Measurements from ENCODE around the gene MTARC1.

MTARC1 gene

DNA sequence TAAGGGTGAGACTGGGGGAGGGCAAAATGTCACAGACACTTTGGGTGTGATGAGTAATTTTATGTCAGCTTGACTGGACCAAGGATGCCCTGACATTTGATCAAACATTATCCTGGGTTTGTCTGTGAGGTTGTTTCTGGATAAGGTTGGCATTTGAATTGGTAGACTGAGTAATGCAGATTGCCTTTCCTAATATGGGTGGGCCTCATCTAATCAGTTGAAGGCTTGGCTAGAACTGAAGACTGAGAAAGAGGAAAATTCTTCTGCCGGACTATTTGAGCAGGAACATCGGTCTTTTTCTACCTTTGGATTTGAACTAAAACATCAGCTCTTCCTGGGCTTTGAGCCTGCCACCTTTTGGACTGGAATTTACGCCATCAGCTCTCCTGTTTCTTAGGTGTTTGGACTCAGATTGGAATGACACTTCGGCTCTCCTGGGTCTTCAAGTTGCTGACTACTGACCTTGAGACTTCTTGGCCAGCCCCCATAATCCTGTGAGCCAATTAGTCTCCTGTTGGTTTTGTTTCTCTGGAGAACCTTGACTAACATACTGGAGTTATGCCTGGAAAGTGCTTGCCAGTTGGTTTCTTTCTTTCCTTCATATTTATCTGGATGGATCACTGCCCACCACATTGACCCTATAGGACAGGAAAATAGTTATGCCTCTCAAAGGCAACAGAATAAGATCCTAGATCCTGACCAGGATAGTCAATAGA lies 47.6 kb downstream of the MTARC1 start:
- no peak for DNase-seq
